Gastrocnemius medialis (tissue), 4 donors: ENCODE results near the gene TNS1. TPM values are rescaled to one million over a fixed set of nuclear protein-coding genes. Genes with fewer than 3 reads are reported as not detected.

Source experiments
- ATAC-seq, 2 donors: fragments of 150-250 bp; one replicate each; pipeline ENCODE4 v1.9.1; 2016
- DNase-seq, 2 donors: peaks; one replicate each; pipeline ENCODE4 v3.0.0-alpha.2; 2019
- H3K27ac ChIP-seq, 4 donors: fragments of 200-600 bp; sonication (generic); 1 replicate in 1 of 4; 2 replicates in 3 of 4; pipeline ENCODE4 v1.5.1; 2016 to 2018; ENCODE audit warnings: mild to moderate bottlenecking in 2 of 4, moderate library complexity in 1 of 4
- H3K27me3 ChIP-seq, 3 donors: fragments of 200-600 bp; sonication (generic) in 2 of 3; 1 replicate in 1 of 3; 2 replicates in 2 of 3; pipeline versions ENCODE4 v1.5.1 to v1.6.0; 2016 to 2019; ENCODE audit warnings: mild to moderate bottlenecking in 1 of 3, moderate library complexity in 1 of 3
- H3K36me3 ChIP-seq, 2 donors: fragments of 200-600 bp; sonication (generic) in 1 of 2; one replicate each; pipeline ENCODE4 v1.5.1; 2017 to 2018
- H3K4me1 ChIP-seq, 2 donors: fragments of 200-600 bp; sonication (generic) in 1 of 2; one replicate each; pipeline ENCODE4 v1.5.1; 2016 to 2017; ENCODE audit warnings: mild to moderate bottlenecking in 2 of 2
- H3K4me3 ChIP-seq, 4 donors: fragments of 200-600 bp; sonication (generic) in 3 of 4; 1 replicate in 1 of 4; 2 replicates in 3 of 4; pipeline ENCODE4 v1.5.1; 2016 to 2019; ENCODE audit warnings: mild to moderate bottlenecking in 2 of 4
- H3K9me3 ChIP-seq, 3 donors: fragments of 200-600 bp; sonication (generic) in 2 of 3; 1 replicate in 1 of 3; 2 replicates in 2 of 3; pipeline ENCODE4 v1.5.1; 2016 to 2019
- POLR2A ChIP-seq, 2 donors: fragments of 450-650 bp; IDR thresholded peaks; one replicate each; pipeline ENCODE4 v1.6.1; 2017; ENCODE audit warnings: antibody characterized with exemption in 2 of 2, mild to moderate bottlenecking in 2 of 2, moderate library complexity in 2 of 2
- in situ Hi-C, 4 donors: fragments of 200-750 bp; cut with MboI; loops; one replicate each; pipeline versions ENCODE4 v1.15.0 to v1.8.0; 2017; ENCODE audit warnings: low sequenced_read_pairs in 4 of 4
- intact Hi-C: fragments of 100-400 bp; cut with DNase I; formaldehyde crosslinking; loops from one replicate; pipeline ENCODE4 v1.15.1; 2023; ENCODE audit warnings: low total_unique reads
- total RNA-seq, 4 donors: library from RNA; depleted of rRNA; stranded (reverse); fragments of >200 nt; gene quantifications; one replicate each; pipeline versions ENCODE4 v1.1.0 to v1.2.3, GENCODE V29; 2016
- TF ChIP-seq, protein P1 (sequence below), 5 experiments: fragments of 450-650 bp in 3 of 5; fragments of 200-600 bp in 2 of 5; sonication (generic) in 2 of 5; IDR thresholded peaks in 4 of 5; conservative IDR thresholded peaks in 1 of 5; 1 replicate in 4 of 5; 2 replicates in 1 of 5; pipeline ENCODE4 v1.5.1; 2016 to 2019; ENCODE audit warnings: antibody characterized with exemption in 5 of 5, mild to moderate bottlenecking in 3 of 5, moderate library complexity in 3 of 5

TNS1 gene
- total RNA-seq, 4 donors from 2014 or later: 407 to 670 (median 484) TPM

DNA sequence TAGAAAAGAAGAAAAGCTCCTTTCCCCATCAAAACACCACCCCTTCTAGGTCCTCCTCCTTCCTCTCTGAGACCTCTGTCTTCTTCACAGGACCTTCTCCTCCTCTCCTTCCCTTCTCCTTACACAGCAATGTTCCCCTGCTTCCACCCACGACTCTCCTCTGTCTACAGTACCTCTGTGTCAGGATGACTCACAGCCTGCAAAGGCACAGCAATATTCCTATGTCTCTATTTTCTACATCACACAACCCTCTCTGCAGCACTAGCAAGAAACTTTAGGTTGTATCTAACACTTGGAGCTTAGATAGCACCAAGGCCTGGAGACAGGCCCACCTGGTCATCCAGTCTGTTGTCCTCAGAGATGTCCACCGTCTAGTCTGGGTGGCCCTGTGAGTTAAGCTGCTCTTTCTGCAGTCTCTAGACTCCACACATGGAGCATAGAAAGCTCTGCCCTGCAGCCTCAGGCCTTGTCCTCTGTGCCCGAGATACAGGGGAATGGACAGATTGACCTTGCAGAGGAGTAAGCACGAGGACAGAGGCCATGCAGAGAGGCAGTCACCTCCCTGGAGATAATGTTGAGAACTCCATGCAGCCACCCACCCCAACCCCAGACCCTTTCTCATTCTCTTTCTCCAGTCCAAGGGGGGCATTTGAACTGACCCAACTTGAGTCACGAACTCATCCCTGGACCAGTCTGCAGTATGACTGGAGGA lies 212.0 kb downstream of the TNS1 start:
- peak overlapping the region; percentile 73 to 84 (median 78) for H3K27ac ChIP-seq
- TF ChIP-seq, protein P1, sequence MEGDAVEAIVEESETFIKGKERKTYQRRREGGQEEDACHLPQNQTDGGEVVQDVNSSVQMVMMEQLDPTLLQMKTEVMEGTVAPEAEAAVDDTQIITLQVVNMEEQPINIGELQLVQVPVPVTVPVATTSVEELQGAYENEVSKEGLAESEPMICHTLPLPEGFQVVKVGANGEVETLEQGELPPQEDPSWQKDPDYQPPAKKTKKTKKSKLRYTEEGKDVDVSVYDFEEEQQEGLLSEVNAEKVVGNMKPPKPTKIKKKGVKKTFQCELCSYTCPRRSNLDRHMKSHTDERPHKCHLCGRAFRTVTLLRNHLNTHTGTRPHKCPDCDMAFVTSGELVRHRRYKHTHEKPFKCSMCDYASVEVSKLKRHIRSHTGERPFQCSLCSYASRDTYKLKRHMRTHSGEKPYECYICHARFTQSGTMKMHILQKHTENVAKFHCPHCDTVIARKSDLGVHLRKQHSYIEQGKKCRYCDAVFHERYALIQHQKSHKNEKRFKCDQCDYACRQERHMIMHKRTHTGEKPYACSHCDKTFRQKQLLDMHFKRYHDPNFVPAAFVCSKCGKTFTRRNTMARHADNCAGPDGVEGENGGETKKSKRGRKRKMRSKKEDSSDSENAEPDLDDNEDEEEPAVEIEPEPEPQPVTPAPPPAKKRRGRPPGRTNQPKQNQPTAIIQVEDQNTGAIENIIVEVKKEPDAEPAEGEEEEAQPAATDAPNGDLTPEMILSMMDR (IDR thresholded peaks at IDR 0.05 in 4 of 5, conservative IDR thresholded peaks at IDR 0.05 in 1 of 5): no peak
- no peak for TF ChIP-seq POLR2A (IDR thresholded peaks at IDR 0.05)
- no peaks in the 10 kb centered on the region for H3K27me3 ChIP-seq
- no peak for DNase-seq
- no peaks in the 10 kb centered on the region for H3K9me3 ChIP-seq
- intact Hi-C loops: no loop called here
- H3K4me1 ChIP-seq: peaks cover 16 to 32% of the 10 kb centered on the region in 2 donors
- ATAC-seq: peak; percentile 14 to 28
- no peaks in the 10 kb centered on the region for H3K36me3 ChIP-seq
- in situ Hi-C loops: loop anchor here in 3 of 4 donors (5.0 kb wide), 3 partner anchors 76 to 196 kb away; no protein-coding TSS in a partner anchor
- H3K4me3 ChIP-seq: no peak overlapping the region

DNA sequence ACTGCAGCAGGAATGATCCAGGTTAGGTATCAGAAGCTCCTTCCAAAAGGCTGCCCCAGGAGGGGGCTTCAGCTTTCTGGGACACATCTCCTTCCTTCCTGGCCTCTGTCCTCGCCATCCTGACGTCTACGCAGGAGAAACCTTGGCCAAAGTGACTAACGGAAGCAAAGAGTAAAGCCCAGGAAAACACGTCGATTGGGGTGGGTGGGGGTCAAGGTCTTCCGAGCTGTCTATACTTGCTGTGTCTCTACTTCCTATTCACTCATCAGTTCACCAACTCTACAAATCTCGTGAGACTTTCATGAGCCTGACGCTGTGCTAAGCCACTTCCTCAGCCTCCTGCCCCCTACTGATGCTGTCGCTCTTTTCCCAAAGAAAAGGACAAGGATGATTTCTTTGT lies 212.6 kb downstream of the TNS1 start:
- H3K4me3 ChIP-seq: peak overlapping the region in 1 of 4 donors; percentile 11
- peaks cover 16 to 32% of the 10 kb centered on the region in 2 donors for H3K4me1 ChIP-seq
- ATAC-seq (peak in 1 of 2 donors; percentile 0), DNase-seq (no peak)
- H3K27ac ChIP-seq: peak overlapping the region; percentile 73 to 84 (median 78)
- no peaks in the 10 kb centered on the region for H3K27me3 ChIP-seq
- in situ Hi-C loops: loop anchor here in 3 of 4 donors (5.0 kb wide), 3 partner anchors 77 to 197 kb away; no protein-coding TSS in a partner anchor
- no peaks in the 10 kb centered on the region for H3K9me3 ChIP-seq
- TF ChIP-seq, protein P1 (IDR thresholded peaks at IDR 0.05 in 4 of 5, conservative IDR thresholded peaks at IDR 0.05 in 1 of 5): no peak
- peak in 1 of 2 donors; percentile 5 for TF ChIP-seq POLR2A (IDR thresholded peaks at IDR 0.05)
- intact Hi-C loops: no loop called here
- no peaks in the 10 kb centered on the region for H3K36me3 ChIP-seq

DNA sequence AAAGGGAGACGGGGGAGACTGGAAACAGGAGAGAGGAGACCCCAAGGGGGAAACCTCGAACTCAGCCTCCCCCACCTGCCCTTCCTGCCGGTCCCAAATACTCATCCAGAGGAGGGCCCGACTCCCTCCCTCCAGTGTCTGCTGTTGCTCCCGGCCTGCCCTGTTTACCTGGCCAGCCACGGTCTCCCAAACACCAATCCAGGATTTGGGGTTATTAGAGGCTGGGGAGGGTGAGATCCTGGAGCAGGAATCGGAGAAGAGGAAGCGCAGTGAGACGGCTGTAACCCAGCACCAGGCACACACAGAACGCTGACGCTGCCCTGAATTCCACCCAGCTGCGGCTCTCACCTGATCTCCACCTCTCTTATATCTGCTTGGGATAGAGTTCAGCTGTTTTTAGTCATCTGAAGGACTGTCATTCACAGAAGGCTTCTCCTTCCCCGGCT lies 213.0 kb downstream of the TNS1 start:
- Histone ChIP-seq H3K9me3 (no peaks in the 10 kb centered on the region), H3K36me3 (no peaks in the 10 kb centered on the region), H3K4me1 (peaks cover 16 to 32% of the 10 kb centered on the region in 2 donors), H3K4me3 (peak overlapping the region in 3 of 4 donors; percentile 2 to 11 (median 9)), H3K27ac (peak overlapping the region; percentile 73 to 84 (median 78)), H3K27me3 (no peaks in the 10 kb centered on the region)
- peak; percentile 61 to 70 for ATAC-seq
- intact Hi-C loops (loop anchor here (1.0 to 5.0 kb wide), 3 partner anchors 83 to 199 kb away; no protein-coding TSS in a partner anchor), in situ Hi-C loops (loop anchor here (5.0 to 10.0 kb wide), 5 partner anchors 78 to 255 kb away; no protein-coding TSS in a partner anchor)
- no peak for TF ChIP-seq POLR2A (IDR thresholded peaks at IDR 0.05)
- TF ChIP-seq, protein P1 (IDR thresholded peaks at IDR 0.05 in 4 of 5, conservative IDR thresholded peaks at IDR 0.05 in 1 of 5): no peak
- DNase-seq: peak; percentile 71 to 84

- TF ChIP-seq, protein P1 (IDR thresholded peaks at IDR 0.05 in 4 of 5, conservative IDR thresholded peaks at IDR 0.05 in 1 of 5): peak; percentile 99
- TF ChIP-seq POLR2A (IDR thresholded peaks at IDR 0.05): no peak
- in situ Hi-C loops: loop anchor here (5.0 to 10.0 kb wide), 3 partner anchors 98 to 256 kb away; no protein-coding TSS in a partner anchor
- H3K36me3 ChIP-seq: no peaks in the 10 kb centered on the region
- H3K4me3 ChIP-seq: peak overlapping the region in 3 of 4 donors; percentile 2 to 11 (median 9)
- H3K27me3 ChIP-seq: no peaks in the 10 kb centered on the region
- ATAC-seq: peak; percentile 51 to 61
- H3K4me1 ChIP-seq: peaks cover 16 to 31% of the 10 kb centered on the region in 2 donors
- H3K27ac ChIP-seq: peak overlapping the region; percentile 73 to 84 (median 78)
- DNase-seq: peak; percentile 69 to 82
- H3K9me3 ChIP-seq: no peaks in the 10 kb centered on the region
- intact Hi-C loops: loop anchor here (1.0 to 5.0 kb wide), 3 partner anchors 83 to 199 kb away; no protein-coding TSS in a partner anchor
Measured at GRCh38 chr2:217789003-217789735, 213.6 kb downstream of the TNS1 start.
